GM21786 (cell line): ENCODE data around the gene CTNND2.
"Not testable (repeated sequence)": the region's sequence is repeated elsewhere in the genome, so short reads cannot be mapped to it uniquely, and the experiment has no call there.

Source experiments
- ATAC-seq: cut with Tn5 transposase; IDR thresholded peaks from one replicate; pipeline ENCODE4 v1.9.1; 2021; ENCODE audit not compliant: unreplicated experiment

Gene CTNND2

GRCh38 chr5:11050596-11051304 lies 853.5 kb downstream of the CTNND2 start:
- no peak for ATAC-seq

DNA sequence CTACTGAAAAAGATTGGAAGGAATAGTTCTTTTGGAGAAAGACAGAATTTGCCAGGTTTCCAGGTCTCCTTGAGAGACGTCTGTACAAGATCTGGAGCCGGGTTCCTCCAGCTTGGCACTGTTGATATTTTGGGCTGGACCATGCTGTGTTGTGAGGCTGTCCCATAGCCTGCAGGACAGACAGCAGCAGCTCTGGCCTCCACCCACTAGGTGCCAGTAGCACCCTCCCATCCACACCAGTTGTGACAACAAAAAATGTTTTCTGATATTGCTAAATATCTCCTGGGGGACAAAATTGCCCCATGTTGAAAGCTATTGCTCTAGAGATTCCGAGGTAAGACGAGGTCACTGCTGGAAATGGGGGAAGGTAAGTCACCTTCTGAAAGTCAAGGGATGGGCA lies 855.5 kb downstream of the CTNND2 start:
- no peak for ATAC-seq

- ATAC-seq: no peak
Measured at GRCh38 chr5:11047625-11048024, 856.6 kb downstream of the CTNND2 start.

- no peak for ATAC-seq
Measured at GRCh38 chr5:11047030-11047429, 857.2 kb downstream of the CTNND2 start.

DNA sequence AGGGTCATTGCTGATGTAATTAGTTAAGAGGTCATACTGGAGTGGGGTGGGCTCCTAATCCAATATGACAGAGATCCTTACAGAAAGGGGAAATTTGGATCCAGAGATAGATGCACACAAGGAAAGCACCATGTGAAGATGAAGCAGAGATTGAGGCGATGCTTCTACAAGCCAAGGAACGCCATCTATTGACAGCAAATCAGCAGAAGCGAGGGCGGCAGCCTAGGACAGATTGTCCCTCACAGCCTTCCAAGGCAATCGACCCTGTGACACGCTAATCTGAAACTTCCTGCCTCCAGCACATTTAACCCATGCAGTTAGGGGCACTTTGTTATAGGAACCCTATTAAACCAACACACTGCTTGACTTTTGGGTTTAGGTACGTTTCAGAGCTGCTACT lies 858.1 kb downstream of the CTNND2 start:
- no peak for ATAC-seq

- no peak for ATAC-seq
Measured at GRCh38 chr5:11045411-11045810, 858.8 kb downstream of the CTNND2 start.

- ATAC-seq: no peak
Measured at GRCh38 chr5:11044581-11044980, 859.7 kb downstream of the CTNND2 start.

- no peak for ATAC-seq
Measured at GRCh38 chr5:11043881-11044280, 860.4 kb downstream of the CTNND2 start.

DNA sequence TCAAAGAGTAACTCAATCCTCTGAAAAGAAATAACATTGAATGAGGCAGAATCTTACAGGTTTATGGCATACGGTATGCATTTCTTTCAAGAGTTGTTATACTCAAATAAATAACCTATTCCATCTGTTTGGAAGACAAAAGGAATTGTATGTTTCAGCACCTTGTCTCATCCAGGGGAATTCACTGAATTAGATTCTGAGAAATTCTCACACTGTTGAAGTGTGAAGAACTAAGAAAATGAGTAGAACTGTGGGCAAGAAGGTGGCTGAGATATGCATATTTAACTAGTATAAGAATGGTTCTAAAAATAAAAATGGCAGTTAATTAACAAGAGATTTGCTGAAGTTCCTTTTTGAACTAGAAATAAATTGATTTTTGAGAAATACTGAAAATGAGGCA lies 863.9 kb downstream of the CTNND2 start:
- peak; percentile 41 for ATAC-seq

DNA sequence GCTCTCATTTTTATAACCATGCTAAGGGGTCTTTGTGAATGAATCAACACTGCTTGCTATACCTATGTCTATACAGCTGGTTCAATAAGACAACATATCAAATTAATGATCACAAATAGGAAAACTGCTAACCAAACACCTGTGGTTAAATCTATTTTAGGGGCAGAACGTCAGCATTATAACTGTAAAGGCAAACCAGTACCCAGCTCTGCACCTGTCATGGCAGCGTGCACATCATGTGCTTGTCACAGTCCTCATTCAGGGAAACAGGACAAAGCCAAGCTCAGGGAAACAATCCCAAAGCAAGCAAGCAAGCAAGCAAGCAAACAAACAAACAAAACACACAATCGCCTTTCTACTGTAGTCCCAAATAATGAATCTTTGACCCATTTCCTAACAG lies 865.5 kb downstream of the CTNND2 start:
- no peak for ATAC-seq

GRCh38 chr5:11037941-11038340 lies 866.3 kb downstream of the CTNND2 start:
- ATAC-seq: no peak

DNA sequence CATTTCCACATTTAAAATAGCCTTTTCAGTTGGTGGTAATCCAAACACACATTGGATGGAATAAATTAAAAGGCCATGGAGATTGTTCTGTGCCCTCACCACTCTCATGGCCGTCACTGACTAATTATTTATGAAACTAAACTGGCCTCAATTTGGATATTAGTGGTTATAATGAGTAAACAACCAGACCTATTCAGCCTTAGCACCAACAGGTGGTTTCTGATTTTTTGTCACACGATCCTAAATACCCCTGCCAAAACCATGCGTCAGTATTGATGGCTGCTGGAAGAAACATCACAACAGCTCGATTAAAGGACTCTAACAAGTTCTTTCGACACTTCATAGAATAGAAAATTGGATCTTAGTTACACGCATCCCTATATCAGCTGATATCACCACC lies 867.2 kb downstream of the CTNND2 start:
- ATAC-seq: no peak

- no peak for ATAC-seq
Measured at GRCh38 chr5:11030671-11031070, 873.6 kb downstream of the CTNND2 start.

- peak; percentile 84 for ATAC-seq
Measured at GRCh38 chr5:11027660-11028059, 876.6 kb downstream of the CTNND2 start.

- no peak for ATAC-seq
Measured at GRCh38 chr5:11026543-11026942, 877.7 kb downstream of the CTNND2 start.

DNA sequence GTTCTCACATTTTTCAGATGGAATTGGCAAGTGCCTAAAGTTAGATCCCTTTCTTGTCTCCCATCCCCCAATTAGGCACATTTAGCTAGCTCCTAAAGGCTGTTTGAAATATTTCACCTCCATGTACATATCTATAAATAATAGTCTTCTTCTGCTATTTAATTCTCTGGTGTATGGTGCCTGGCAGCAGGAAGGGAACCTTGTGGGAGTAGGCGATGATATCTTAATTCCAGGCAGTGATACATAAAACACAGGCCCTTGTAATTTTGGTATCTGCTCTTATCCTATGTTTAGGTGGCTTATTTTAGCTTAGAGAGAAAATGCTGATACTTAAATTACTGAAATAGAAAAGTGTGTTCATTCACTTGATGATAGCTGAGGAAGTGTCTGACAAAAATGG lies 880.3 kb downstream of the CTNND2 start:
- no peak for ATAC-seq

DNA sequence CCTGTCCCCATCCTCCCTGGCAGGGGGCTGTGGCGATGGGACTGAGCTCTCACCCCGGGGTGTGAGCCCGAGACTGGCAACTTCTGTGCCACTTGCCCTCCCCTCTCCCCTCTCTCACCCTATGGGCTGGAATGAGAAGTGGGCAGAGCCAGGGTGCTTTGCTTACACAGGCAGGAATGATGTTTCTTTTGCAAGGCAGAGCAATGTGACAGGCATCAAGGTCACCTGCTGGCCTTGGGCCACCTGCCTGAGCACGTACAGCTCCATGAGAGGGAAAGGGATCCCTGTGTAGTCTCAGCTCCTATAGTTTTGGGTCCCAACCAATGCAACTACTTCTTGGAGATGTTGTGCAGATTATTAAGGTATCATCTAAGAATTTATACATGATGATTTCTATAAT lies 890.5 kb downstream of the CTNND2 start:
- no peak for ATAC-seq

GRCh38 chr5:11012295-11012694 lies 892.0 kb downstream of the CTNND2 start:
- ATAC-seq: no peak

DNA sequence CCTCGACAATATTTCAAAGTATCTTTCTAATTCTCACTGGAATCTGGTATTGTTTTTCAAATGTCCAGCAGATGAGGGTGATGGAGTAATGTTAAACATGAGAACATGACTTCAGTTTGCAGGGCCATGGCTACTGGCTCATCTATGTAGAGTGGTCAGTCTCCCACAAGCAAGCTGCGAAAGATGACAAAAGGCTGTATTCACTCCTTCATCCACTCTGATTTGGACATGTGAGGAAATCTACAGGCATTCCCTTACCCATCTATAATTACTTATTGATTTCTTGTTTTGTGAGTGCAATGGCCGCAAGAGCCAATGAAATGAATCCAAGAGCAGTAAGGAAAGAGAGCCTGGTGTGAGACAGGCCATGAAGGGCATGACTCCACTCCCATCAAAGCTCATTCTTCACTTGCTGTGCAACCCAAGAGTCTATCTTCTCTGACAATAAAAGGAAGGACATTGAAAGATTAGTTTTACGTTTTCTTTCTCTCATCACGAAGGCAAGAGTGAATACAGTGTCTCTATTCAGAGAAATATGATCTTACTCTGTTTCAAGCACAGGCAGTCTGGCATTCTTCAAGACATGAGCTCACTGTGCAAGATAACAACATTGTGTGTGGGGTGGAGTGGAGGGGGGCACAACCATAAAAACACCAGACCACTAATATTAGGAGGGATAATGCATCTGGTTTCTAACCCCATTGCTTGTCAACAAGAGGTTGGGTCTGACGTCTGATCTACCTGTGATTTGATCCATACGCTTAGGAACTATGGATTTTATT lies 893.6 kb downstream of the CTNND2 start:
- ATAC-seq: no peak

GRCh38 chr5:11009576-11009975 lies 894.7 kb downstream of the CTNND2 start:
- no peak for ATAC-seq

DNA sequence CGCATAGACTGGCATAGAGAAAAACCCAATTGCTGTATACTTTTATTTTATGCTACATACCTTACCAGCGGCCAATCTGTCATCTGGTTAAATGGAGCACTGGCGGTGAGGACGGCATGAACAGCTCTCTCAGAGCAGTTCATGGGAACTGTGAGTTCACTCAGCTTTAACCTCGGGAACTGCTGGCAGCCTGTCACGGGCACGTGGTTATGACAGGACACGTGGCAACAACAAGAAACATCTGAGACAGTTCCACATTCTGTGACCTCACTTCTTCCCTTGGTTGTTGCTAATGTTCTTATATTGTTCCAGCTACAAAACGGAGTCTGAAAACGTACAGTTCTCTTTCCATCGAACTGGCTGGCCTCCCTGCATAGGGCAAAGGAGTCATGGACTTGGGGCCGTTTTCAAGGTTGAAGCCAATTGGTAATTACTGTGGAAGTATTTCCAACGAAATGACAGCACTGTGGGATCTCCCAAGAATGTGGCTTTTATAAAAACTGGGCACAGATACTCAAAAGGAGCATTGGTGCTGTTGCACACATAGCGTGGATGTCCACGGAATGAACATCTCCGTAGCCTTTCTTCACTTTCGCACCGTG lies 896.9 kb downstream of the CTNND2 start:
- no peak for ATAC-seq

GRCh38 chr5:11004523-11004922 lies 899.7 kb downstream of the CTNND2 start:
- not testable (repeated sequence) for ATAC-seq
